HG02938 (cell line): ENCODE data around the gene DPYD.

Source experiments
- ATAC-seq: cut with Tn5 transposase; IDR thresholded peaks from one replicate; pipeline ENCODE4 v1.9.1; 2021; ENCODE audit warnings: mild to moderate bottlenecking, moderate library complexity; ENCODE audit not compliant: unreplicated experiment

DPYD gene

GRCh38 chr1:97792655-97793054 is 128.2 kb downstream of the DPYD start:
- no peak for ATAC-seq

GRCh38 chr1:97791251-97791650 is 129.6 kb downstream of the DPYD start:
- peak; percentile 82 for ATAC-seq

- ATAC-seq: no peak
Measured at GRCh38 chr1:97787231-97787630, 133.6 kb downstream of the DPYD start.

- ATAC-seq: no peak
Measured at GRCh38 chr1:97784661-97785060, 136.2 kb downstream of the DPYD start.

GRCh38 chr1:97783751-97784150 is 137.1 kb downstream of the DPYD start:
- ATAC-seq: no peak

GRCh38 chr1:97781762-97782337 is 139.0 kb downstream of the DPYD start:
- peak; percentile 44 for ATAC-seq

- no peak for ATAC-seq
Measured at GRCh38 chr1:97780884-97781283, 139.9 kb downstream of the DPYD start.

GRCh38 chr1:97778718-97779117 is 142.1 kb downstream of the DPYD start:
- no peak for ATAC-seq

GRCh38 chr1:97770376-97770775 is 150.5 kb downstream of the DPYD start:
- no peak for ATAC-seq

- no peak for ATAC-seq
Measured at GRCh38 chr1:97767381-97767780, 153.5 kb downstream of the DPYD start.

GRCh38 chr1:97764991-97765390 is 155.8 kb downstream of the DPYD start:
- no peak for ATAC-seq

- no peak for ATAC-seq
Measured at GRCh38 chr1:97761637-97762036, 159.2 kb downstream of the DPYD start.

- ATAC-seq: no peak
Measured at GRCh38 chr1:97759078-97759477, 161.8 kb downstream of the DPYD start.

GRCh38 chr1:97758541-97759057 is 162.2 kb downstream of the DPYD start:
- ATAC-seq: no peak

GRCh38 chr1:97745912-97746311 is 174.9 kb downstream of the DPYD start:
- ATAC-seq: no peak

- ATAC-seq: no peak
Measured at GRCh38 chr1:97744977-97745376, 175.9 kb downstream of the DPYD start.

- ATAC-seq: no peak
Measured at GRCh38 chr1:97743129-97743528, 177.7 kb downstream of the DPYD start.

- no peak for ATAC-seq
Measured at GRCh38 chr1:97740891-97741290, 179.9 kb downstream of the DPYD start.

GRCh38 chr1:97739596-97740103 is 181.2 kb downstream of the DPYD start:
- no peak for ATAC-seq

GRCh38 chr1:97738270-97738669 is 182.6 kb downstream of the DPYD start:
- ATAC-seq: no peak

GRCh38 chr1:97730271-97730670 is 190.6 kb downstream of the DPYD start:
- ATAC-seq: no peak

GRCh38 chr1:97728436-97728835 is 192.4 kb downstream of the DPYD start:
- no peak for ATAC-seq

GRCh38 chr1:97727029-97727428 is 193.8 kb downstream of the DPYD start:
- ATAC-seq: no peak
